Mesendoderm (in vitro differentiated cells): ENCODE data around the gene NEUROG3.
A peak's percentile ranks its signal among the peaks of the same experiment; 100 is the strongest.

Source experiments
- DNase-seq: peaks from one replicate; pipeline ENCODE4 v3.0.0; 2013
- H2AK5ac ChIP-seq: 2 replicates; pipeline ENCODE4 v1.6.1; 2013; ENCODE audit warnings: low read length, inconsistent platforms
- H2BK120ac ChIP-seq: 2 replicates; pipeline ENCODE4 v1.6.1; 2013; ENCODE audit warnings: low read depth, mild to moderate bottlenecking, low read length, moderate library complexity, mixed read lengths
- H2BK15ac ChIP-seq: replicated peaks from 2 replicates; pipeline ENCODE4 v1.6.1; 2013; ENCODE audit warnings: low read depth, mild to moderate bottlenecking, moderate library complexity
- H2BK5ac ChIP-seq: 2 replicates; pipeline ENCODE4 v1.6.1; 2013; ENCODE audit warnings: low read length, inconsistent platforms
- H3K18ac ChIP-seq: 2 replicates; pipeline ENCODE4 v1.6.1; 2013; ENCODE audit warnings: mild to moderate bottlenecking, low read length, mixed read lengths
- H3K23ac ChIP-seq: one replicate; pipeline ENCODE4 v1.6.1; 2013; ENCODE audit warnings: low read length
- H3K27ac ChIP-seq: 2 replicates; pipeline ENCODE4 v1.5.1; 2013; ENCODE audit warnings: low read depth, mild to moderate bottlenecking, inconsistent platforms, low read length, moderate library complexity
- H3K27me3 ChIP-seq: 2 replicates; pipeline ENCODE4 v1.6.1; 2013; ENCODE audit warnings: low read length, control low read depth, mild to moderate bottlenecking, inconsistent platforms; ENCODE audit not compliant: insufficient read depth, poor library complexity
- H3K36me3 ChIP-seq: 2 replicates; pipeline ENCODE4 v1.6.1; 2013; ENCODE audit warnings: low read length, inconsistent platforms; ENCODE audit not compliant: control insufficient read depth, insufficient read depth
- H3K4ac ChIP-seq: one replicate; pipeline ENCODE4 v1.6.1; 2013; ENCODE audit warnings: low read depth, mild to moderate bottlenecking, low read length, moderate library complexity
- H3K4me1 ChIP-seq: 2 replicates; pipeline ENCODE4 v1.6.1; 2013; ENCODE audit warnings: low read depth, low read length, inconsistent platforms; ENCODE audit not compliant: control insufficient read depth
- H3K4me2 ChIP-seq: 2 replicates; pipeline ENCODE4 v1.6.1; 2013; ENCODE audit warnings: low read length
- H3K4me3 ChIP-seq: 2 replicates; pipeline ENCODE4 v1.5.1; 2013; ENCODE audit warnings: mild to moderate bottlenecking, low read length
- H3K56ac ChIP-seq: one replicate; pipeline ENCODE4 v1.6.1; 2013; ENCODE audit warnings: low read length
- H3K79me1 ChIP-seq: 2 replicates; pipeline ENCODE4 v1.6.1; 2013; ENCODE audit warnings: low read length, inconsistent platforms
- H3K79me2 ChIP-seq: 2 replicates; pipeline ENCODE4 v1.6.1; 2013; ENCODE audit warnings: mild to moderate bottlenecking, low read length; ENCODE audit not compliant: control insufficient read depth, insufficient read depth
- H3K9ac ChIP-seq: 2 replicates; pipeline ENCODE4 v1.6.1; 2013; ENCODE audit warnings: low read length, inconsistent platforms
- H4K5ac ChIP-seq: one replicate; pipeline ENCODE4 v1.6.1; 2013; ENCODE audit warnings: low read length
- H4K8ac ChIP-seq: one replicate; pipeline ENCODE4 v1.6.1; 2013; ENCODE audit warnings: low read depth, mild to moderate bottlenecking, control low read depth, low read length, moderate library complexity
- WGBS: extraction: QIAGEN DNeasy Blood & Tissue Kit; methylation state at CpG from one replicate; pipeline ENCODE4 v1.1.7; 2013; ENCODE audit warnings: low lambda C conversion rate, missing lambda C conversion rate; ENCODE audit not compliant: insufficient coverage; ENCODE audit errors: extremely low coverage; 5-methylcytosine and 5-hydroxymethylcytosine counted together

Gene NEUROG3

GRCh38 chr10:69575164-69575722 lies 2.0 kb upstream of the NEUROG3 start:
- H3K79me2 ChIP-seq, result no peaks in the 10 kb centered on the region
- DNase-seq, result no peak
- no peak overlapping the region for H4K8ac ChIP-seq
- H3K36me3 ChIP-seq, result no peaks in the 10 kb centered on the region
- H3K56ac ChIP-seq, result no peak overlapping the region
- no peak overlapping the region for H3K23ac ChIP-seq
- H3K27ac ChIP-seq, result no peak overlapping the region
- no CpG with 5 or more reads among the region's 5 CpGs for WGBS
- no peak overlapping the region for H2BK15ac ChIP-seq
- H2BK120ac ChIP-seq, result no peak overlapping the region
- H3K4me2 ChIP-seq, result no peak overlapping the region
- H3K4me1 ChIP-seq, result no peaks in the 10 kb centered on the region
- no peak overlapping the region for H3K4me3 ChIP-seq
- peaks cover 93% of the 10 kb centered on the region for H3K27me3 ChIP-seq
- H3K9ac ChIP-seq, result no peak overlapping the region
- H3K4ac ChIP-seq, result no peak overlapping the region
- H4K5ac ChIP-seq, result no peak overlapping the region
- no peak overlapping the region for H2AK5ac ChIP-seq
- H3K79me1 ChIP-seq, result no peaks in the 10 kb centered on the region
- H3K18ac ChIP-seq, result no peak overlapping the region
- H2BK5ac ChIP-seq, result no peak overlapping the region

GRCh38 chr10:69574571-69574978 lies 1.4 kb upstream of the NEUROG3 start:
- peaks cover 93% of the 10 kb centered on the region for H3K27me3 ChIP-seq
- H3K79me1 ChIP-seq, result no peaks in the 10 kb centered on the region
- no peak overlapping the region for H2BK5ac ChIP-seq
- no peak overlapping the region for H3K9ac ChIP-seq
- H2BK15ac ChIP-seq, result no peak overlapping the region
- no peak overlapping the region for H3K4ac ChIP-seq
- no peaks in the 10 kb centered on the region for H3K4me1 ChIP-seq
- no peak overlapping the region for H3K56ac ChIP-seq
- H4K5ac ChIP-seq, result no peak overlapping the region
- H3K36me3 ChIP-seq, result no peaks in the 10 kb centered on the region
- no peak overlapping the region for H3K4me3 ChIP-seq
- DNase-seq, result no peak
- no peak overlapping the region for H3K4me2 ChIP-seq
- no peak overlapping the region for H2AK5ac ChIP-seq
- no peak overlapping the region for H4K8ac ChIP-seq
- WGBS, result no CpG with 5 or more reads among the region's 12 CpGs
- H3K23ac ChIP-seq, result no peak overlapping the region
- H2BK120ac ChIP-seq, result no peak overlapping the region
- H3K18ac ChIP-seq, result no peak overlapping the region
- no peak overlapping the region for H3K27ac ChIP-seq
- no peaks in the 10 kb centered on the region for H3K79me2 ChIP-seq

GRCh38 chr10:69572159-69573055 lies 815 bp downstream of the NEUROG3 start:
- no peak overlapping the region for H2BK5ac ChIP-seq
- H3K9ac ChIP-seq, result no peak overlapping the region
- H3K36me3 ChIP-seq, result no peaks in the 10 kb centered on the region
- no peak for DNase-seq
- no peaks in the 10 kb centered on the region for H3K4me1 ChIP-seq
- H2BK120ac ChIP-seq, result no peak overlapping the region
- H3K4ac ChIP-seq, result no peak overlapping the region
- H3K23ac ChIP-seq, result peak overlapping the region; percentile 17
- H3K27me3 ChIP-seq, result peaks cover 92% of the 10 kb centered on the region
- WGBS, result no CpG with 5 or more reads among the region's 85 CpGs
- H3K4me2 ChIP-seq, result peak overlapping the region; percentile 32
- no peak overlapping the region for H2AK5ac ChIP-seq
- no peaks in the 10 kb centered on the region for H3K79me1 ChIP-seq
- no peaks in the 10 kb centered on the region for H3K79me2 ChIP-seq
- H2BK15ac ChIP-seq, result no peak overlapping the region
- H3K4me3 ChIP-seq, result no peak overlapping the region
- no peak overlapping the region for H3K27ac ChIP-seq
- no peak overlapping the region for H4K5ac ChIP-seq
- H3K56ac ChIP-seq, result no peak overlapping the region
- H4K8ac ChIP-seq, result no peak overlapping the region
- no peak overlapping the region for H3K18ac ChIP-seq

- Histone ChIP-seq H3K4ac (no peak overlapping the region), H3K4me1 (no peaks in the 10 kb centered on the region), H2BK15ac (no peak overlapping the region), H3K36me3 (no peaks in the 10 kb centered on the region), H3K23ac (no peak overlapping the region), H3K56ac (no peak overlapping the region), H3K27ac (no peak overlapping the region), H3K9ac (no peak overlapping the region), H2BK5ac (no peak overlapping the region), H3K79me2 (no peaks in the 10 kb centered on the region), H2AK5ac (no peak overlapping the region), H3K79me1 (no peaks in the 10 kb centered on the region), H3K4me3 (no peak overlapping the region), H2BK120ac (no peak overlapping the region), H3K18ac (no peak overlapping the region), H3K27me3 (peaks cover 94% of the 10 kb centered on the region), H4K8ac (no peak overlapping the region), H4K5ac (no peak overlapping the region), H3K4me2 (no peak overlapping the region)
- WGBS, result no CpG with 5 or more reads among the region's 25 CpGs
- DNase-seq, result no peak
These were observed 1.5 kb downstream of the NEUROG3 start for GRCh38 chr10:69571618-69572158.

GRCh38 chr10:69570050-69570816 lies 3.0 kb downstream of the NEUROG3 start:
- Histone ChIP-seq H3K4me2 (no peak overlapping the region), H3K18ac (no peak overlapping the region), H3K23ac (no peak overlapping the region), H3K36me3 (no peaks in the 10 kb centered on the region), H2AK5ac (no peak overlapping the region), H3K27ac (no peak overlapping the region), H3K4me3 (no peak overlapping the region), H2BK120ac (no peak overlapping the region), H3K4me1 (no peaks in the 10 kb centered on the region), H3K79me1 (no peaks in the 10 kb centered on the region), H4K8ac (no peak overlapping the region), H3K9ac (no peak overlapping the region), H3K27me3 (peaks cover 91% of the 10 kb centered on the region), H3K4ac (no peak overlapping the region), H4K5ac (no peak overlapping the region), H3K79me2 (no peaks in the 10 kb centered on the region), H2BK5ac (no peak overlapping the region), H2BK15ac (no peak overlapping the region), H3K56ac (no peak overlapping the region)
- DNase-seq, result no peak
- WGBS, result no CpG with 5 or more reads among the region's 11 CpGs
